NT2/D1 (cell line): ENCODE measurements around the gene CACNA1D.

Experiments
- DNase-seq: peaks from one replicate; pipeline ENCODE4 v3.0.0-alpha.2; 2011; ENCODE audit warnings: low read depth, low spot score
- H3K27me3 ChIP-seq: 2 replicates; pipeline ENCODE4 v1.6.0; 2011; ENCODE audit warnings: mild to moderate bottlenecking; ENCODE audit not compliant: insufficient read length, insufficient read depth
- H3K36me3 ChIP-seq: 2 replicates; pipeline ENCODE4 v1.6.1; 2011; ENCODE audit warnings: mild to moderate bottlenecking, low read length, mixed read lengths; ENCODE audit not compliant: insufficient read depth, insufficient read length
- H3K4me1 ChIP-seq: 2 replicates; pipeline ENCODE4 v1.5.1; 2011; ENCODE audit not compliant: insufficient read depth, insufficient read length
- H3K4me3 ChIP-seq: 2 replicates; pipeline ENCODE4 v1.5.1; 2011; ENCODE audit warnings: low read depth; ENCODE audit not compliant: insufficient read length
- H3K9ac ChIP-seq: 2 replicates; pipeline ENCODE4 v1.6.0; 2011; ENCODE audit warnings: low read depth; ENCODE audit not compliant: insufficient read length
- H3K9me3 ChIP-seq: 2 replicates; pipeline ENCODE4 v1.5.1; 2011; ENCODE audit warnings: mild to moderate bottlenecking, low read length; ENCODE audit not compliant: insufficient read depth
- SUZ12 ChIP-seq: IDR thresholded peaks from 2 replicates; pipeline ENCODE4 v1.6.1; 2011; ENCODE audit not compliant: insufficient read length, insufficient read depth; ENCODE audit errors: extremely low read depth
- YY1 ChIP-seq: IDR thresholded peaks from 2 replicates; pipeline ENCODE4 v1.6.1; 2011; ENCODE audit not compliant: insufficient read length, insufficient read depth
- ZNF274 ChIP-seq: IDR thresholded peaks from 2 replicates; pipeline ENCODE4 v1.6.1; 2011; ENCODE audit warnings: mild to moderate bottlenecking, low read depth, low read length

The CACNA1D gene

DNA sequence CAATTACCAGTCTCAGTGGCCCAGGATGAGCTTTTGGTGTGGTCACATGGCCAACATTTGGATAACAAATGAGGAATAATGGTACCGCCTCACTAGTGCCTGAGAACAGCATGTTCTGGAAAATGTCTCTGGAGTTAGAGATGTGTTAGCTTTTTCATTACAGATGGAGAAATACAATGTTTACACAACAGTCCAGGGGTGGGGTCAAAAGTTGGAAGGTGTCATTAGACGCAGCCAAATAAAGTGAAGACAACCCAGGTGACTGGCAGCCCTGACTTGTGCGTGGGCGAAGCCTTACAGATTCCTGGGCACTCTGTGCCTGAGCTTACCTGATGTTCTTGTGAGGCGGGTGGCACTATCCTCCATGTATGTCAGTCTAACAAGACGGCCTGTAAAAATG, 364.8 kb downstream of the CACNA1D start:
- no peak for DNase-seq
- H3K9me3 ChIP-seq: no peaks in the 10 kb centered on the region
- H3K9ac ChIP-seq: no peak overlapping the region
- no peak for TF ChIP-seq ZNF274
- no peak for TF ChIP-seq YY1
- no peak for TF ChIP-seq SUZ12
- no peaks in the 10 kb centered on the region for H3K27me3 ChIP-seq
- H3K4me3 ChIP-seq: no peak overlapping the region
- H3K36me3 ChIP-seq: peaks cover 78% of the 10 kb centered on the region
- H3K4me1 ChIP-seq: no peaks in the 10 kb centered on the region

DNA sequence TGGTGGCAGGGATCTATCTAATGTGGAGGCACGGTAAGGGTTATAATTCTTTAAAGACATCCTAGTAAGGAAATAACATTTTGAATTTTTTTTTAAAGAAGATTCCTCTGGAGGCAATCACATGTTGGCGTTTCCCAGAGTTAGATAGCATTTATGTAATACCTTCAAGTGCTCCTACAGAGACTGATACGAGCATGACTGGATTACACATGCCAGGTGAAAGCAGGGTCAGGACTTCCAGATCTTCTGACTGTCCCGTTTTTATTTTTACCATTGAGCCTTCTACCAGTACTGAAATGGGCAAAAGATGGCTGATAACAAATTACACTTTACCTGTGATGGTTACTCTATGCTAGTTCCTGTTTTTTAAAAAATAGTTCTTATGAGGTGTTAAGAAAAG, 365.8 kb downstream of the CACNA1D start:
- H3K4me1 ChIP-seq: no peaks in the 10 kb centered on the region
- no peak overlapping the region for H3K4me3 ChIP-seq
- no peaks in the 10 kb centered on the region for H3K27me3 ChIP-seq
- H3K9me3 ChIP-seq: no peaks in the 10 kb centered on the region
- no peak for TF ChIP-seq ZNF274
- TF ChIP-seq YY1: no peak
- TF ChIP-seq SUZ12: no peak
- no peak overlapping the region for H3K9ac ChIP-seq
- H3K36me3 ChIP-seq: peaks cover 87% of the 10 kb centered on the region
- DNase-seq: no peak

DNA sequence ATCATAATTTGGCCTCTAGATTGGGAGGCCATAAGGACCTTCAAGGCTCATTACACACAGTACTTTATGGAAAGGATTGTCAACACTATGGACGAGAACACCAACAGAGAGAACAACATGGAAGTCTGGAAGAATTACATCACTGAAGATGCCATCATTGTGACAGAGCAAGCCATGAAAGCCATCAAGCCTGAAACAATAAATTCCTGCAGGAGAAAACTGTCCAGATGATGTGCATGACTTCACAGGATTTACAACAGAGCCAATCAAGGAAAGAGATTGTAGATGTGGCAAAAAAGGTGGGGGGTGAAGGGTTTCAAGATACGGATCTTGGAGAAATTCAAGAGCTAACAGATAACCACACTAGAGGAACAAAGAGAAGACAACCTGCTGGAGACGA, 367.8 kb downstream of the CACNA1D start:
- H3K9ac ChIP-seq: no peak overlapping the region
- H3K27me3 ChIP-seq: no peaks in the 10 kb centered on the region
- DNase-seq: no peak
- H3K9me3 ChIP-seq: no peaks in the 10 kb centered on the region
- TF ChIP-seq ZNF274: no peak
- no peak for TF ChIP-seq YY1
- TF ChIP-seq SUZ12: no peak
- no peak overlapping the region for H3K4me3 ChIP-seq
- peaks cover 91% of the 10 kb centered on the region for H3K36me3 ChIP-seq
- no peaks in the 10 kb centered on the region for H3K4me1 ChIP-seq

DNA sequence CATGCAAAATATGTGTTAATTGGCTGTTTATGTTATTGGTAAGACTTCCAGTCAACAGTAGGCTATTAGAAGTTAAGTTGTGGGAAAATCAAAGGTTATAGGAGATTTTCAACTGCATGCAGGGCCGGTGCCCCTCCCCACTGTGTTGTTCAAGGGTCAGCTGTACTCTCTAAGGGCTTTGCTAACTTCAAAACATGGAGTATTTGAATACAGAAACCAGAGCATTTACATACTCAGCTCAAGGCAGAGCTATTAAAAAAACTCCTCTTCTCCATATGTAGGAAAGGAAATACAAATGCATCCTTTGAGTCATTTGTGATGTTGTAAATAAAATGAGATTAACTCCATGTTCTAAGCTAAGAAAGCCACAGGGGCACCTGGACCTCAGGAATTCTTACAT, 368.7 kb downstream of the CACNA1D start:
- H3K9me3 ChIP-seq: no peaks in the 10 kb centered on the region
- H3K4me1 ChIP-seq: no peaks in the 10 kb centered on the region
- no peaks in the 10 kb centered on the region for H3K27me3 ChIP-seq
- no peak overlapping the region for H3K9ac ChIP-seq
- TF ChIP-seq YY1 (no peak), ZNF274 (no peak), SUZ12 (no peak)
- H3K4me3 ChIP-seq: no peak overlapping the region
- H3K36me3 ChIP-seq: peaks cover 91% of the 10 kb centered on the region
- DNase-seq: no peak
